ENCODE data around the gene WFS1.

GRCh38 chr4:6290769-6291547 lies 21.3 kb downstream of the WFS1 start:
- TF ChIP-seq CTCF (IDR thresholded peaks at IDR 0.05; ENCODE audit: poor library complexity) = no peak
- no peak for TF ChIP-seq EZH2phosphoT487 (IDR thresholded peaks at IDR 0.05; ENCODE audit: low read depth, severe bottlenecking, unreplicated experiment)
- no peak for TF ChIP-seq EZH2 (IDR thresholded peaks at IDR 0.05; ENCODE audit: borderline replicate concordance)
